HG03159 (cell line): ENCODE data around the gene PARD6B.

Experiments
- ATAC-seq: cut with Tn5 transposase; IDR thresholded peaks from one replicate; pipeline ENCODE4 v1.9.1; 2021; ENCODE audit warnings: mild to moderate bottlenecking, moderate library complexity; ENCODE audit not compliant: unreplicated experiment

Gene PARD6B

DNA sequence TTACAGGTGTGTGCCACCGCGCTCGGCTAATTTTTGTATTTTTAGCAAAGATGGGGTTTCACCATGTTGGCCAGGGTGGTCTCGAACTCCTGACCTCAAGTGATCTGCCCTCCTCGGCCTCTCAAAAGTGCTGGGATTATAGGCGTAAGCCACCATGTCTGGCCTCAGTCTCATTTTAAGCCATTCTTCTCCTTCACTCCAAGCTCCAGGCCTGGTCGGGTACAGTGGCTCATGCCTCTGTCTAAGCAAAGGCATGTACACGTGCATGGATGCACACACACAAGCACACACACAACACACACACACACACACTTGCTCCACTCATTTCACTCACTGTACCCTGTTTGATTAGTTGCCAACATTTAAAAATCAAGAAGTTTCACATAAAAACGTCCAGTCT lies 7.7 kb upstream of the PARD6B start:
- ATAC-seq: no peak

DNA sequence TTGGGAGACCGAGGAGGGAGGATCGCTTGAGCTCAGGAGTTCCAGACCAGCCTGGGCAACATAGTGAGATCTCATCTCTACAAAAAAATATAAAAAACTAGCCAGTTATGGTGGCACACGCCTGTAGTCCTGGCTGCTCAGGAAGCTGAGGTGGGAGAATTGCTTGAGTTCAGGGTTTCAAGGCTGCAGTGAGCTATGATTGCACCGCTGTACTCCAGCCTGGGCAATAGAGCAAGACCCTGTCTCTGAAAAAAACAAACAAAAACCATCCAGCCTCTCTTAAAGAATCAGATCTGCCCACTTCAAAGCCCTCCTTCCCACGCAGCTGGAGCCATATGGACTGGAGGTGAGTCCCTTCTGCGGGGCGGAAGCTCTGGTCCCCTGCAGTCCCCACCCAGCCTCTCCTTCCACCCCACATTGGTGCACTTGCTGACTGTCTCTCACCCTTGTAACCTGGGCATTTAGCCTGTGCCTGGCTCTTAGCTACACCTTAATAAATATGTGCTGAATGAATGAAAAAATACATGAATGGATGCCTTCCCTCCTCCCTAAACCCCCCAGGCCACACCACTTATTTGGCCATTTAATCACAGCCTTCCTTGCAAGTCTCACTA lies 7.2 kb upstream of the PARD6B start:
- ATAC-seq: no peak

DNA sequence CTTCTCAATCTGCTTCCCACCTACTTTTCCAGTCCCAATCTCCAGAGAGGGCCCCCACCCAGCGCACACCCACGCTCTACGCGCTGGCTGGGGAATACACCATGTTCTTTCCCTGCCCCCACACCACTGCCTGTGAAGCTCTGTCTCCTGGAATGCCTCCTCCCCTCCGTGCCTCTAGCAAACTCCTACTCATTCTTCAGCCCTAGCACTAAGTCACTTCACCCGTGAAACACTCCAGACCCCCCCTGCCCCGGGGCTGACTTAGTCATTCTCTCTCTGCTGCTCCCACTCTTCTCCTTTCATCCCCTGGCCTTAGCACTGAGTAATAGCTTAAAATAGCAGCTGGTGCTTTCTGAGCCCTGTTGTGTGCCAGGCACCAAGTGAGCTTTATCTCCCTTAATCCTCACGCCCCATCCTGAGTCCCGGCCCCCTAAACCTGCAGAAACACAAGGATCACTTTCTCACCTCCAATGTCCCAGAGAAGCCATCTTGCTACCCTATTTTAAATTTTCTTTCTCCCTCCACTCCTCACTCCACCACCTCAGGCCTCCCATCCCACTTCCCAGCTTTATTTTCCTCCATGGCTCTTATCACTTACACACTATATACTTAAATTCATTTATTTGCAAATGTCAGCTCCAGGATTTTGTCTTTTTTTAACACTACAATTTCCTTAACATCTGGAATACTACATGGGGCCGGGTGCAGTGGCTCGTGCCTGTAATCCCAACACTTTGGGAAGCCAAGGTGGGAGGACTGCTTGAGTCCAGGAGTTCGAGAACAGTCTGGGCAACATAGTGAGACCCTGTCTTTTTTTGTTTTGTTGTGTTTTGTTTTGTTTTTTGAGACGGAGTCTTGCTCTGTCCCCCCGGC lies 6.3 kb upstream of the PARD6B start:
- no peak for ATAC-seq

DNA sequence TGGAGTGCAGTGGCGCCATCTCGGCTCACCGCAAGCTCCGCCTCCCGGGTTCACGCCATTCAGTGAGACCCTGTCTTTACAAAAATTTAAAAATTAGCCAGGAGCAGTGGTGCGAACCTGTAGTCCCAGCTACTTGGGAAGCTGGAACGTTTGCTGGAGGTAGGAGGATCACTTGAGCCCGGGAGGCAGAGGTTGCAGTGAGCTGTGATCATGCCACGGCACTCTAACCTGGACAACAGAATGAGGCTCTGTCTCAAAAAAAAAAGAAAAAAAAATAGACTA lies 5.7 kb upstream of the PARD6B start:
- no peak for ATAC-seq

DNA sequence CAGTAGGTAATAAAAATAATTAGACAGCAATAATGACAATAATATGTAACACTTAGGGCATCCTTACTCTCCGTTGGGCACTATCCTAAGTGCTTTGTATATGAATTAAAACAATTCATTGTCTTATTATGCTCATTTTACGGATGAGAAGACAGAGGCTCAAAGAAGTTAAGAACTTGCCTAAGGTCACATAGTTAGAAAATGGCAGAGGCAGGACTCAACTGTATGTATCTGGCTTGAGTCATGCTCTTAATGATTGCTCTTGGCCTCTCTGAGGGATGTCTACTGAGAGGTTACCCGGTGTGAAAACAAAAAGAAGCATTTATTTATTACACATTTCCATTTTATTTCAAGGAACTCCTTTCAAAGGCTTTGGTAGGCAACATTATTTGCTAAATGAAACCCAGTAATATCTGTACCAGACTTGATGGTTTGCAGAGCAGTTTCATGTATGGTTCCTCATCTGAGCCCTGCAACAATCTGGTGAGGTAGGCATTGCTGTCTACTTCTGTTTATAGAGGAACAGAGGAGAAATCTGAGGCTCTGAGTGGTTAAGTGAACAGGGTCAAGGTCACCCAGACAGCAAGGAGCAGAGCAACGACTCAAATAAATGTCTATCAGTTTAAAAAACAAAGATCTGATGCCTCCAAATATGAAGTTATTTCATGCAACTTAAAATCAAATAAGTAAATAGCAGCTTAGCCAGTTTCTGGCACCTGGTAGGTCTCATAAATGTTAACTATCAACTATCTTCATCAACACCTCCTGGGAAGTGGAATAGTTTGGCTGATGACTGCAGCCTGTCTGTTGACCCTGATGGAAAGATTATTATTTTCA lies 4.2 kb upstream of the PARD6B start:
- no peak for ATAC-seq

DNA sequence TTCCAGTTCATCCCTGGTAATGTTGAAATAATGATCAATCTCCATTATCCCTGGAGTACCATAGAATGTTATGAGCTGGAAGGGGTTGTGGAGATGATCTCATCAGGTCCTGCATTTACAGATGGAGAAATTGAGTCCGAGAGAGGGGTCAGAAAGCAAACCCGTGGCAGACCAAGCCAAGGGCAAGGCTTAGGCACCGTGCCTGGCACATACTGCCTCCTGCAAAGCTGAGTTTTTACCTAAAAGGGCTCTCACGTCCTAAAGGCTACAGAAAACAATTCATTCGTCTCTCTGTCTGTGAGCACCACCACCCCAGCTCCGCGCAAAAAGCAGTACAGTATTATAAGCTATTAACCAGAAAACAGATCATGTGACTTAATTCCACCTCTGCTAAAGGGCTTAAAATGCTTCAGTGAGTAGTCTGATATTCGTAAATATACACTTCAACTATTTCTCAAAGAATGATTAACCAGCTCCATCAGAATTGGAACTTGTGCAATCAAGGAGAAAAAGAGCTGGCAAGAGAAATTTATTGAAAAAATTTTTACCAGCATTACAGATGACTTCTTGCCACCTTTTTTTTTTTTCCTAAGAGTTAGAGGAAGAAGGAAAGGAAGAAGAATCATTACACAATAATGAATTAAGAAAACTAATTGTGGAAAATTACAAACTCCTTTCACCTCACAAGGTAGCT lies 3.4 kb upstream of the PARD6B start:
- ATAC-seq: no peak

DNA sequence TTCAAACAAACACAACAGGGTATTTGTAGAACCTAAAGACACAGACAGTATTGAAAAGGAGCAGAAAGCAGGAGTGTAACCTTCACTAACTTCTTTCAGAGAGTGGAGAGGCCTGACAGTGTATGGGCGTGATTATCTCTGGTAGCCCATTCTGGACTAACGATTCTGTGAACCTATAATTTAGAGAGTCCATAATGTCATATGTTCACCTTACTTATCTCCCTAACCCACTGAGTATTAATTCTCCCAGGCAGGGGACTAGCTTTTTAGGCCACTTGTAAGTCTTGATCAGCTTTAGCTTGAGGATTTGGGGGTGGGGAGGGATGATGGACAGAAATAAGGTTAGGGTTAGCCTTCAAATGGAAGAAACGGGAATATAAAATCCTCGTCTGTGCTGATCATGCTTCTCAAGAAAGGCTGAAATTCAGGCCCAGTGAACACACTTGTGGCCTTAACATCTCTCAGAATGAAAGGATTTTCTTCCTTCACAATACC lies 2.8 kb upstream of the PARD6B start:
- no peak for ATAC-seq

DNA sequence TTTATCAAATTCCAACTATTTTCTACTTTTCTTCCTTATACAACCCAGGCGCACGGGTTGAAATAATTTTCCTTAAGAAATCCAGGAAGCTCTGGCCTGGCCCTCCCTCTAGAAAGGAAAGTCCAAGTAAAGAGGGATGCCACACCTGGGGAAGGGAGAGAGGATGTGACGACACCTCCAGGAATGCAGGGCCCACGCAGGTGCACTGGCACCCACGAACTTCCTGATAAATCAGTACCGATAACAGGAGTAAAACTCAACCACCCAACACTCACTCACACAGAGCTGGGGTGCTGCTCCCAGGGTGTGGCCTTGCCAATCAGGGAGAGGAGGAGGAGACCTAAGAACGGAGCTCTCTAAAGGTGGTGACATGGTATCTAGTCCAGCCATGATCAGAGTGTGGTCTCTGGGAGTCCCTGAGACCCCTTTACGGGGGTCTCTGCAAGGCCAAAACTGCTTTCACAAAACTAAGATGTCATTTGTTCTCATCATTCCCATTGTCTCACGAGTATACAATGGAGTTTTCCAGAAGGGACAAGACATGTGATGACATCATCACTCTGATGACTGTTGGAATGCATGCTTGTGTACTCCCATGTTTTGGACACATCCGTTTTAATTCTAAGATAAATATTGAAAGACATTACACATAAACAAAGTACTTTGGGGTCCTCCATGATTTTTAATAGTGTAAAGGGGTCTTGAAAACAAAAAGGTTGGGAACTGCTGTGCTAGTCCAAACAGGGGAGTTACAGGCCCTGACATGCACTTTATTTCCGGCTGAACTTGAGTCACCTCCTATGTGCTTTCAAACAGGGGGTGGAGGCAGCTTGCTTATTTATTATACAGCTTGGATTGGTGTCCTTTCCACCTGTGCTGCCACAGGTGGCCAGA lies 2.2 kb upstream of the PARD6B start:
- no peak for ATAC-seq

DNA sequence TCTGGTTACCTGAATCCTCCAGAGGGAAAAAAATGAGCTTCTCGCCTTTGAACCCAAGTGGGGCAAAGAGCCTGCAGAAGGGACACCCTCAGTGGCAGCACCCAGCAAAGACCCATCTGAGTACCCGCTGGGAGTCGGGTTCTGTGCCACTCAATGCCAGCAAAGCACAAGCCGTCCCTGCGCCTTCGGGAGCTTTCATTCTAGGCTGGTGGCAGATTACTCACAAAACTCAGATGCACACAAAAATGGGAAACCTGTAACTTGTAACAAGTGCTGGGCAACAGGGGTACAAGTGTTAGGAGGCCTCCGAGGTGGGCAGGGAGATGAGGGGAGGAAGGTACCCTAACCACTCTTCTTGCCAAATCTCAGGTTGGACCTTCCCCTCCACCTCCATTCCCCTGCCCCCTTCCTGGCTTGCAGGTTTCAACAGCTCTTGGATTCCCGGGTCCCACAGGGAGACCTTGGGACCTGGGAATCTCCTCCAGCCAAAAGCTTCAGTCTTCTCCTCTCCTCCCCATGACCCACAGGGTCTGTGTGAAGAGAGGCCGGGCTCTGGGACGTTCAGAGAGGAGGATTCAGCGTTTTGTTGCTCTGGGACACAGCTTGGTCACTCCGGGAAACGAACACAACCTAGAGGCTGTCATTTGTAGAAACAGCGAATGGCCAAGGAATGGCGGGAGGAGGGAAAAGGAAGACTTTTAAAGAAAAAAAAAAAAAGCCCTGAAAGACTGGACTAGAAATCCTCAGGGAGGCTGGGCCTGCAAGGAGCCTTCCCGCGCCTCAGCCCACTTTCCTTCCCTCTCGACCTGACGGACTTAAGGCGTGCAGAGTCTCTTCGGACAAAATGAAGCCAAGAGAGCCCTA lies 1.2 kb upstream of the PARD6B start:
- no peak for ATAC-seq

DNA sequence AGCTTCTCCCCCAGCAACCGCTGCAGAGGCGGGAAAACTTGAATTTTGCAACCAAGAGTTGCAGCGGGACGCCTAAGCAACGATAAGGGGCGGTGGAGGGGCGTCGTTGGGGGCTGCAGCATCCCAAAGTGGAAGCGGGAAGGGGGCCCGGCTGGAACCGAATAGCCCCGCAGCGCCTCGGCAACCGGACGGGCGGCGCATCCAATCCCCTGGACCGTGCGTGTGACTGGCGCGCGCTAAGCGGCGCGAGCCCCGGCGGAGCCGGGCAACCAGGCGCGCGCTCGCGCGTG lies 670 bp upstream of the PARD6B start:
- peak; percentile 2 for ATAC-seq

DNA sequence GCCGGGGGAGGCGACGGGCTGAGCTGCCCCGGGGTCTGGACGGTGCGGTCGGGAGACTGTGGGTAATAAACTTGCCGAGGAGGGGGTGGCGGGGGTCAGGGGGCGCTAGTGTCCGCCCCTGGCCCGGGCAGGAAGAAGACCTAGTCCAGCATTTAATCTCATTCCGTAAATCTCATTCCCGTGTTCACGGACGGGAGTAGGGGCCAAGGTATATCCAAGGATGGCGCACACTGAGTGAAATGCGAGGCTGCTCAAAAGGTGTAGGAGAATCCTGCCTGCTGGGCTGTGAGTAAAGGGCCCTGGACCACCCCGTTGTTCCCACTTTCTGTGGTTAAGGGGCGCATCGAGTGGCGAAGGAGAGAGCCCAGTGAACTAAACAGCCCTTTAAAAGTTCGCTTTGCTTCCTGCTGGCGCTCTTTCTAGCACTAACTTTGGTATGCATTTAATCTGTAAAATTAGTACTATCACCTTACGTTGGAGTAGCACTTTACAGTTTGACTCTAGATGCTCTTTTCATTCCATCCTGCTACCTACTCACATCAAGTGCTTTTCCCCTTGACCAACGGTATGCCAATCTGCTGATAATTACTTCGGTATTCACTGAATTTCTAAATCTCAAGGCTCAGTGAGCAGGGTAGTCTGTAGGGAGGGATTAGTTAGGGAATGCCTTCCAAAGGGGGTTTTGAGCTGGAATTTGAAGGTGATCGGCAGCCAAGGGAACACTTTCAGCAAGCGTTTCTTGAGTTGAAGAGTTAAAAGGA lies 730 bp downstream of the PARD6B start:
- no peak for ATAC-seq

DNA sequence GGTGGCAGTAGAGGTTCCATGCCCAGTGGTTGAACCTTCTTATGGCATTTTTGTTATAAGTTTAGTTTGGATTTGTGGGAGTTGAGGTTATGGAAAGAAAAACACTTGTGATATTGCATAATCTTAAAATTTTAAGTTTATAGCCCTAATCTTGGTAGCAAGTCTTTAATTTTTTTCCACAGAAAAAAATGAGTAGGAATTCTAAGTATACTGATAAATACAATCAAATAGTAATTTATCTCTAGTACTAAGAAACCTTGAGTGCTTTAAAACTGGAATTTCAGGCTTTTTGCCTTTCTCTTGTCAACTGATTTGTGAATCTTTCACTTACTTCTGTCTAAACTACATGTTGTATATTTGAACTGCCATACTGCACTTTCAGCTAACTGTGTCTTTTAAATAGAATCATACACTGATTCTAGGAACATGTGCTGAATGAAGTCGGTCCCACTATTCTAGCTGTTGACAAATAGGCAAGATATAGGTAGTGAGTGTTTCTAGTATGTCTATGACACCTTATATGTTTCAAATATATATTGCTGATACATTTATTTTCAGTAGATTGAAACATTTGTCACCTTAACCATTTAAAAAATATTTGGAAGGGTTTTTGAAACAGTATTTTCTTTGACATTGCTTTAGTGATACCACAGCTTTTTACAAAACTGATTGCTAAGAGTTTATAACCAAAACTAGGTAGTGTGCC lies 2.4 kb downstream of the PARD6B start:
- ATAC-seq: no peak

DNA sequence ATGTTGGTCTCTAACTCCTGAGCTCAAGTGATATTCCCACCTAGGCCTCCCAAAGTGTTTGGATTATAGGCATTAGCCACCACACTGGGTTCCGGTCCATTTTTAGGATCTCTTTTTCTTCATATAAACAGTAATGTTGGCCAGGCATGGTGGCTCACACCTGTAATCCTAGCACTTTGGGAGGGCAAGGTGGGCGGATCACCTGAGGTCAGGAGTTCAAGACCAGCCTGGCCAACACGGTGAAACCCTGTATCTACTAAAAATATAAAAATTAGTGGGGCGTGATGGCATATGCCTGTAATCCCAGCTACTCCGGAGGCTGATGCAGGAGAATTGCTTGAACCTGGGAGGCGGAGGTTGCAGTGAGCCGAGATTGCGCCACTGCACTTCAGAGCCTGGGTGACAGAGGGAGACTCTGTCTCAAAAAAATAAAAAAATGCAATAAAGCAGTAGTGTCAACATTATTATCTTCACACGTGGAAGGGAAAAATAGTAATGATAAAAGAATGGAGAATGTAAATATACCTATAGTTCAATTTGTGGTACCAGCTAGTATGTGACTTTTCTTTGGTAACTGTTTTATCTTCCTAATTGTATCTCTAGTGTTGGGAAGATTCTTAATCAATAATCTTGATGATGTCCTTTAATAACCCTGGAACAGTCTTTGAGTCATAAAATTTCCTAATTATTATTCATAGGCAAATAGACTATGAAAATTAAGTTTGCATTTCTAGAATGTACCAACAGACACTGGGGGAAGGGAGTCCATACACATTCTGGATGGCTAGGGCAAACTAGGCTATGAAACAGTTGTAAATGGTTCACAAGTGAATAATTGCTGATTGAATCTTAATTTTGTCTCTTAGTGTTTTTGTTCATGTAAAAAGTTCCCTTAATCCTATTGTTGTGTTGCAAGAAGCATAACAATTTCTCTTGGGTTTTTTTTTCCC lies 3.6 kb downstream of the PARD6B start:
- no peak for ATAC-seq

DNA sequence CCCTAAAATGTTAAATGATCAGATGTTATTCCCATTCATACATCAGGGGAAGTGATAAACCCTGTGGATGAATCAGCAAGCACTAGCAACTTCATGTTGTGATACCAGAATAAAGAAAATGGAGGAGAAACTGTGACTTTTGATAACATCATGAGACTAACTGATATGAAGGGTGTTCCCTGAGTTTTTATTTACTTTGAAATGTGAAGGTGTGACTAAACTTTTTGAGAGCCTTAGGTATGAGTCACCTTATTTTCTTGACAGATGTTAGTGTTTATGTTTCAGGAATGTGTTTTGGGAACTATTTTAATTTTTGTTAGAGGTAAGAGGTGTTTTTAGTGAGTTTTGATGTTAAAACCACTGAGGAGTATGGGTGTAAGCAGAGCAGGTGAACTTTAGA lies 4.4 kb downstream of the PARD6B start:
- no peak for ATAC-seq

DNA sequence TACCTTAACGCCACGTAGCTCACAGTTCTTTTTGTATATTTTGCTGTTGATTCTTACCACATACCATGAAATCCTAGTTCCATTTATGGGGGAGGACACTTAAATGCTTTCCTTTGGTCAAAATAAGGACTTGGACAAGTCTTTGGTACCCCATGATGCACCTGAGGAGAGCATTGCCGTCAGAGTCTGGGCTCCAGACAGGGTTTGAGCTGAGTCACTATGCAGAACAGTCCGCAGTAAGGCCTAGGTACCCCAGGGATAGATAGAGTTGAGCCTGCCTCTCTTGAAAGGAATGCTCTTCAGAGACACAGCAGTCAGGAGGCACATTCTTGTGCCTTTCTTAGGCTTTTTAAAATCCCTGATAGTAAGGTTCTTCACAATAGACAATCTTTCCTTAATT lies 6.0 kb downstream of the PARD6B start:
- ATAC-seq: no peak

DNA sequence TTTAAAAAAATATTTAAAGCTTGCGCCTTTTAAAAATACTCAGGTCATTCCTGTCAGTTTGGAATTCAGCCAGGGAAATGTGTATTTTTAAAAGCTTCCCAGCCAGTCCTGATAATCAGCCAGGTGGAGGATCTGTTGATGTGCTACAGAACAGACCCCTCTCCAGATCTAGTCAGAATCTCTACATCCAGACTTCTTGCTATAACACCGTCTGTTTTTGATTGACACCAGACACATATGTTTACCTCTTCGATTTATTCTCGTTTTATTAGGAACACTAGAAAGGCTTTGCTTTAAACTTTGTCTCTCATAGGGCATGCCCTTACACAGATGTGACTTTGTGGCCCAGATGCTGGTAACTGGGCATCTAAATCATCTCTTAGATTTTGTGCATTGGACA lies 11.7 kb downstream of the PARD6B start:
- ATAC-seq: no peak
